Stimulated activated CD4-positive, alpha-beta T cell treated with anti-CD3 and anti-CD28 coated beads, TNF-alpha, amount 100 ng/mL, for 1 hour (primary cell): ENCODE data around the gene PRKCE.

ENCODE experiments used
- DNase-seq, 3 donors: peaks; one replicate each; pipeline ENCODE4 v3.0.0-alpha.2; 2020; ENCODE audit warnings: low read depth in 3 of 3, low spot score in 1 of 3

The PRKCE gene

GRCh38 chr2:45804987-45805755 is 153.7 kb downstream of the PRKCE start:
- DNase-seq = no peak

DNA sequence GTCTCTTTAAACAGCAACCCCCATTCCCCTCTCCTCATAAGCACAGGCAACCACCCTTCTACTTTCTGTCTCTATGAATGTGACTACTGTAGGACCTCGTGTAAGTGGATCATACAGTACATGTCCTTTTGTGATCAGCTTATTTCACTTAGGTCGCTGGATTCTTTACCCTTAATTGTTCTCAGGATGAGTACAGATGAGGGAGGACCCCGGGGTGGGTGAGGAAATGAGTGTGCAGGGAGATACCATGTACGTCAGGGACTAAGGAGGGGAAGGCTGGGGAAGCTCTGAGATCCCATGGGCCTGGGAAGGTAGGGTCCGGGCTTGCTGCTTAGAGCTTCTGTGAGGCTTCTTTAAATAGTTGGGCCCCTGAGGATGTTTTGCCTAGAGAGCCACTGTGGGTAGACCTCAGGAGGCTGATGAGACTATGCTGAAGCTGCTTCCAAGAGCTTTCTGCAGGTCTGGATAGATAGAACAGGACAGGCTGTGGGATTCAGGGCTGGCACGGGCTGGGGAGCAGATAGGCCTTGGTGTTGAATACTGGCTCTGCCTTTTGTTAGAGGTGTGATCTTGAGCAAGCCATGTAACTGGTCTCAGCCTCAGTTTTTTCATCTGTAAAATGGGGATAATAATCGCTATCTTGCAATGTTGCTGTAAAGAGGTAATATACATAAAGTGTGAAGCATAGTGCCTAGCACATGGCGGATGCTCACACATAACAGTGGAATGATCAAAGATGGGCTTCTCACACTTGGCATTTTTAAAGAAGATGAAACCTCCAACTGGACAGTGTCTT is 155.3 kb downstream of the PRKCE start:
- DNase-seq = no peak

DNA sequence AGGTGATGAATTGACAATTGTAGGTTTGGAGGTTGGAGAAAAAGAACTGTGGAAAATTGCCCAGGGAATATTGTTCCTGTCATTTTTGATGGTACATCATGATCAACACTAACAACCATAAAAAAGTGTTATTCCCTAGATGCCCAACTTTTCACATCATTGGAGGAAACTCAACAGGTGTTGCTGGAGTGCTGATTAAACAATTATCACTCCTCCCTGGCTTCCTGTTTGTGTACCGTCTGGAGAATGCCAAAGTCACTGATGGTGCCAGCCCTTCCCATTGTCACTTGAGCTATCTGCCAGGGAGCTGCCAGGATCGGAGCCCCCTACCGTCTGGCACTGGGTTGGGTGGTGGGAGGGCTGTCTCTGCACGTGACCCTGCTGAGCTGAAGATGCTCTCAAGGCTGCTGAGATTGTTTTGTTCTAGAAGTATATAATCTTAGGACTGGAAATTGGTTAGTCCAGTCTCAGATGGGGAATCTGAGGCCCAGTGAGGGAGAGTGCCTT is 156.9 kb downstream of the PRKCE start:
- no peak for DNase-seq

GRCh38 chr2:45809205-45809604 is 157.7 kb downstream of the PRKCE start:
- DNase-seq = no peak

GRCh38 chr2:45812011-45812500 is 160.6 kb downstream of the PRKCE start:
- DNase-seq = no peak

DNA sequence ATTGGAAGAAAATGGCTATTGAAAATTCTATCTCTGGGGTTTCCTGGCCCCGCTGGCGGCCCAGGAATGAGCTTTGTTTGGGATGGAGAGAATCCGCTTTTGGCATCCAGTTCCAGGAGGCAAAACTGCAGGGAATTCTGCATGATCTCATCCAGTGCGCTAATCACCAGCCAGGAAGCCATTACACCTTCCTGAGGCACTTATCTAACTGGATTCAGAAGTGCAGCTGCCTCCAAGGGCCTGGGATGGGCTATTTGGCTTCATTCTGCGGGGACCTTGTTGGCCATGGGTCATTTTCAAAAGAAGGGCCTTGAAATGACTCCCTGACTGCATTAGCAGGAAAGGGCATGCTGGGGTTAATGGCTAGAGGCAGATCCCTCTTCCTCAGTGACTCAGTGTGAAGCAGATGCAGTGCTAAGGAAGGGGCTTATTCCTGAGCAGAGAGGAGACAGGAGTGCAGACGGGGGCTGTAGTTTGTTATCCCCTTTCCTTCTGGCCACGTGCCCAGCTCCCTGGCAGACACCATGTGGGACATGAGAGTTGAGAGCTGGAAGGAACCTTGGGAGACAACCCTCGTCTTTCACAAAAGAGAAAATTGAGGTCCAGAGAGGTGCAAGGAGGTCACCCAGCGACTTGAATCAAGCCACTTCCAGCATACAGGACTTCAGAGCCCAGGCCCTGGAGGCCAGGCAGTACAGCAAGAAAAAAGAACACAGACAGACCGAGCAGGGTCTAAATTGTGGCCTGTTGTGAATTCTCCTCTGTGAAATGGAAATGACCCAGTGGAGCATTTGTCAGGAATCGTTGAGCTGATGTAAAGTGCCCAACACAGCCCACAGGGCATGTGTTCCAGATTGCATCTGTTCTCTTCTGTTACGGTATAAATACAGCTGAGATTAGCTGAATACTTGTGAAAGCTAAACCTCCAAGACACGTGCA is 161.8 kb downstream of the PRKCE start:
- no peak for DNase-seq

DNA sequence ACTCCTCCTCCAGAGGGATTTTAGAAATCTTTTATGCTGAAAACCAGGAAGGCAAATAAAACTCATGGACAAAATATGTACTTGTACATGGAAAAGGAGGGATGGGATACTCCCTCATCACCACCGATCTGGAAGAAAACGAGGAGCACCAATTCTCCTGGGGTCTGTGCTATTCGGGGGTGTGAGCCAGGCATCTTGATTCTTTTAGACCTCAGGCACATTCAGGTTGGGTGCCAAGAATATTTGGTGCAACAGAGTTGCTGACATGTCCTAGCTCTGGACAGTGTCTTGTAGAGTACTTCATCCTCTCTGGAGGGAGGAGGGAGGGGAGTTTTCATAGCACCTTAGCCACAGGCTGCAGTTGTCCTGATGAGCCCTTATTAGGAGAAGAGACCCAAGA is 163.0 kb downstream of the PRKCE start:
- DNase-seq = no peak

- DNase-seq = no peak
Observed at GRCh38 chr2:45814951-45815621, 163.6 kb downstream of the PRKCE start.

- DNase-seq = no peak
Observed at GRCh38 chr2:45816272-45816671, 164.8 kb downstream of the PRKCE start.

GRCh38 chr2:45818591-45818990 is 167.1 kb downstream of the PRKCE start:
- no peak for DNase-seq

GRCh38 chr2:45820048-45820447 is 168.6 kb downstream of the PRKCE start:
- no peak for DNase-seq

GRCh38 chr2:45821558-45822271 is 170.2 kb downstream of the PRKCE start:
- DNase-seq = no peak

GRCh38 chr2:45822272-45822630 is 170.8 kb downstream of the PRKCE start:
- no peak for DNase-seq

DNA sequence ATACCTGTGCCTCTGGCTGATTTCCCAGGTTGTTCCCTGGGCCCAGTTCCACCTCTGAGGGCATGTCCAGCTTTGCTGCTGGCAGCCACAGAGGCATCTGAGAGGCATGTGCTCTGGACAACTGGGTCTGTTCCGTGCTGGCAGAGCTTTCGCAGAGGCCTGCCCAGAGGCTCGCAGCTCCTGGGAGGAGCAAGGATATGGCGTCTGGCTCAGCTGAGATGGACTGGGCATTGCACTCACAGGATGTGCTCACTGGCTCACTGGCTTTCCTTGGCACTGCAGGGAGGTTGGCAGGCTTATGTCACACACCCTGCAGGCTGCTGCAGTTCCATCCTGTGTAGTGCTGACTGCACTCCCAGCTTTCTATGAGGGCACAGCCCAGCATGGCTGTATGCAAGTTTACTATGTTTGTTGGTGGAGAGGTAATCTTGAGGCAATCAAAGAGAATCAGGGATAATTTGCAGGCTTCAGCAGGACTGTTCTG is 172.3 kb downstream of the PRKCE start:
- no peak for DNase-seq

DNA sequence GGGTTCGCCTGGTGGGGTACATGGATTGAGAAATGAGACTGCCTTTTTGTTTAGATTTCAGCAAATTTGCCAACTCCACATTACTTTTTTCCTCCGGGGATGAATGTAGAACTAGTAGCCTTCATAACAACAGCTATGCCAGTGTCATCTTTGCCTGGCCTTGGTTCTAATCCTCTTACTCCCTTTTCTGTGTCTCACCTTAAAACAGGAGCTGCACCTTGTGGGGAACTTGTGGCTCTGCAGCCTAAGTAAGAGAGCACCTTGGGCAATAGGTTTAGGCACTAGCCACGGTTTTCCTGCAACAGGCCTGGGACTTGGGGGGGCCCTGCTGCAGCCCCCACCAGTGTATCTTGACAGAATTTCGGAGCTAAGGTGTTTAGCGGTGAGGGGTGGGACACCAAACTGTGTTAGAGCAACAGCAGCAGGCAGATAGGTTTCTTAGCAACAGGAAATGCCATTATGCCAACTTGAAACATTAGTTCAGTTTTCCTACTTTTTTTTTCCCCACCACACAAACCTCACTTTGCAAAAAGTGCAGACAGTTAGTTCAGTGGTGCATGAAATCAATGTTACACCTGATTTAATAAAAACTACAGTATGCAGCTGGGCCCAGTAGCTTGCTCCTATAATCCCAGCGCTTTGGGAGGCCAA is 173.7 kb downstream of the PRKCE start:
- DNase-seq = no peak

- no peak for DNase-seq
Observed at GRCh38 chr2:45826460-45826859, 175.0 kb downstream of the PRKCE start.

DNA sequence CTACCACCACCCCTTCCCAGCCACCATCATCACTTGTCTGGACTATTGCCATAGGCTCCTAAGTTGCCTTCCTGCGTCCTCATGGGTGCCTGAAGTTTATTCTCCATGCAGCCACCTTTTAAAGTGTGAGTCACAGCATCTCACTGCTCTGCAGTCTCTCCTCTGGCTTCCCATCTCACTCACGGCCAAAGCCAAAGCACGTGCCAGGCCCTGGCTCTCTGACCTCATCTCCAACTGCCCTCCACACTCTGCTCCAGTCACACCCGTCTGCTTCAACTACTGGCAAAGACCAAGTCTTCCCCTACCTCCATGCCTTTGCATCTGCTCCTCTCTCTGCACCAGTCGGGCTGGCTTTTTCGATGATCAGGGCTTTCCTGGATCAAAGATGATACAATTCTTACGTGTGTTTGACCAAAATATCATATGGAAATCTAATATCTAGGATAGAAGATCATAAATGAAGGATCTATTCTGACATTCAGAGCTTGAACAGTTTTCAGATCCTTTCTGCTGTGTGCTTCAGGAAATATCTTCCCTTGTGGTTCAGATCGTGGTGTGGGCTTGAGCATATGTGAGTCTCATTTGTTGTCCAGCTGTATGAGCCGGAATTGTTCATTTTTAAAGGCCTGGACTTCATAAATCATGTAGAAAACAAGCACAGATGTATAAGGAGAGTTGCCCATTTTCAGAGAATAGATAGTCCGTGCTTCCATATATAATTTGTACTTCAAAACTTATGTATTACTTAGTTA is 175.6 kb downstream of the PRKCE start:
- DNase-seq = no peak

DNA sequence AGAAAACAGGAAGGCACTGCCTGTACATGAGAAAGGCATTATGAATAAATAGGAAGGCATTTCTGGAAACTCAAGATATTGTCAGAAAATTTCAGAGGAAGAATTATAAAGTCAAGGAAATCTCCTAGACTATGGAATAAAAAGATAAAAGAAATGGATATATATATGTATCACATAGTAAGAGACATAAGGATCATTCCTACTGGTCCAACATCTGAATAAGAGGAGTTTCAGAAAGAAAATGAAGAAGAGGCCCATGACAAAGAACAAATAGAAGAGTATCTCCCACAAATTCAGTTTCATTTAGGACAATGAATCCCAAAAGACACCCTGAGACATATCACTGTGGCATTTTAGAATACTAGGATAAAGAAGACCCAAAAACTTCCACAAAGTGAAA is 178.8 kb downstream of the PRKCE start:
- DNase-seq = no peak
